KMS-11 (cell line): ENCODE results near the gene ABCG4.
"Not testable (repeated sequence)": the region's sequence is repeated elsewhere in the genome, so short reads cannot be mapped to it uniquely, and the experiment has no call there.

ENCODE experiments used
- H2AFZ ChIP-seq: fragments of 200-600 bp; sonication (generic); 2 replicates; pipeline ENCODE4 v1.6.1; 2016; ENCODE audit warnings: antibody characterized with exemption, mixed run types, low read depth
- H3K27ac ChIP-seq: fragments of 200-600 bp; sonication (generic); 2 replicates; pipeline ENCODE4 v1.6.1; 2016; ENCODE audit warnings: mild to moderate bottlenecking, mixed run types
- H3K27me3 ChIP-seq: fragments of 200-600 bp; sonication (generic); 2 replicates; pipeline ENCODE4 v1.6.1; 2017; ENCODE audit warnings: mild to moderate bottlenecking, low read depth, mixed run types, moderate library complexity; ENCODE audit not compliant: insufficient read depth
- H3K36me3 ChIP-seq: fragments of 200-600 bp; sonication (generic); 2 replicates; pipeline ENCODE4 v1.6.1; 2017; ENCODE audit warnings: mild to moderate bottlenecking, mixed run types; ENCODE audit not compliant: insufficient read depth
- H3K4me1 ChIP-seq: fragments of 200-600 bp; sonication (generic); 2 replicates; pipeline ENCODE4 v1.6.1; 2016; ENCODE audit warnings: mild to moderate bottlenecking, low read depth, mixed run types; ENCODE audit not compliant: poor library complexity, severe bottlenecking
- H3K4me2 ChIP-seq: fragments of 200-600 bp; sonication (generic); 2 replicates; pipeline ENCODE4 v1.7.0; 2016; ENCODE audit warnings: mild to moderate bottlenecking, mixed run types
- H3K4me3 ChIP-seq: fragments of 200-600 bp; sonication (generic); IDR thresholded peaks from 2 replicates; pipeline ENCODE4 v1.6.1; 2017; ENCODE audit warnings: low read depth, low read length, mixed read lengths; ENCODE audit not compliant: insufficient read depth
- H3K79me2 ChIP-seq: fragments of 200-600 bp; sonication (generic); 2 replicates; pipeline ENCODE4 v1.6.1; 2016; ENCODE audit warnings: low read depth, mixed run types; ENCODE audit not compliant: insufficient read depth
- H3K9ac ChIP-seq: fragments of 200-600 bp; sonication (generic); 2 replicates; pipeline ENCODE4 v1.6.1; 2016; ENCODE audit warnings: mild to moderate bottlenecking, mixed run types
- H4K20me1 ChIP-seq: fragments of 200-600 bp; sonication (generic); 2 replicates; pipeline ENCODE4 v1.6.1; 2016; ENCODE audit warnings: mild to moderate bottlenecking, mixed run types; ENCODE audit not compliant: insufficient read depth
- TF ChIP-seq, protein P1 (sequence below): fragments of 200-600 bp; sonication (generic); conservative IDR thresholded peaks from 2 replicates; pipeline ENCODE4 v1.6.1; 2017; ENCODE audit warnings: low read depth, mild to moderate bottlenecking, antibody characterized with exemption, low read length, moderate library complexity, mixed read lengths

Gene ABCG4

GRCh38 chr11:119190531-119190930 is 41.7 kb downstream of the ABCG4 start:
- TF ChIP-seq, protein P1, sequence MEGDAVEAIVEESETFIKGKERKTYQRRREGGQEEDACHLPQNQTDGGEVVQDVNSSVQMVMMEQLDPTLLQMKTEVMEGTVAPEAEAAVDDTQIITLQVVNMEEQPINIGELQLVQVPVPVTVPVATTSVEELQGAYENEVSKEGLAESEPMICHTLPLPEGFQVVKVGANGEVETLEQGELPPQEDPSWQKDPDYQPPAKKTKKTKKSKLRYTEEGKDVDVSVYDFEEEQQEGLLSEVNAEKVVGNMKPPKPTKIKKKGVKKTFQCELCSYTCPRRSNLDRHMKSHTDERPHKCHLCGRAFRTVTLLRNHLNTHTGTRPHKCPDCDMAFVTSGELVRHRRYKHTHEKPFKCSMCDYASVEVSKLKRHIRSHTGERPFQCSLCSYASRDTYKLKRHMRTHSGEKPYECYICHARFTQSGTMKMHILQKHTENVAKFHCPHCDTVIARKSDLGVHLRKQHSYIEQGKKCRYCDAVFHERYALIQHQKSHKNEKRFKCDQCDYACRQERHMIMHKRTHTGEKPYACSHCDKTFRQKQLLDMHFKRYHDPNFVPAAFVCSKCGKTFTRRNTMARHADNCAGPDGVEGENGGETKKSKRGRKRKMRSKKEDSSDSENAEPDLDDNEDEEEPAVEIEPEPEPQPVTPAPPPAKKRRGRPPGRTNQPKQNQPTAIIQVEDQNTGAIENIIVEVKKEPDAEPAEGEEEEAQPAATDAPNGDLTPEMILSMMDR = no peak
- no peaks in the 10 kb centered on the region for H3K4me1 ChIP-seq
- H3K4me3 ChIP-seq = no peak overlapping the region
- H3K27me3 ChIP-seq = peaks cover 3% of the 10 kb centered on the region; the same call in 1 of the 2 replicates
- no peak overlapping the region for H3K27ac ChIP-seq
- no peak overlapping the region for H3K9ac ChIP-seq
- H4K20me1 ChIP-seq = no peaks in the 10 kb centered on the region
- H2AFZ ChIP-seq = no peak overlapping the region
- H3K36me3 ChIP-seq = no peaks in the 10 kb centered on the region
- no peaks in the 10 kb centered on the region for H3K79me2 ChIP-seq
- H3K4me2 ChIP-seq = no peak overlapping the region

- H3K27ac ChIP-seq, H3K9ac ChIP-seq, H3K4me3 ChIP-seq, H3K79me2 ChIP-seq, H3K4me2 ChIP-seq, H2AFZ ChIP-seq, H4K20me1 ChIP-seq, H3K4me1 ChIP-seq, H3K36me3 ChIP-seq, H3K27me3 ChIP-seq: not testable (repeated sequence)
These were observed 42.4 kb downstream of the ABCG4 start for GRCh38 chr11:119191265-119191664.

DNA sequence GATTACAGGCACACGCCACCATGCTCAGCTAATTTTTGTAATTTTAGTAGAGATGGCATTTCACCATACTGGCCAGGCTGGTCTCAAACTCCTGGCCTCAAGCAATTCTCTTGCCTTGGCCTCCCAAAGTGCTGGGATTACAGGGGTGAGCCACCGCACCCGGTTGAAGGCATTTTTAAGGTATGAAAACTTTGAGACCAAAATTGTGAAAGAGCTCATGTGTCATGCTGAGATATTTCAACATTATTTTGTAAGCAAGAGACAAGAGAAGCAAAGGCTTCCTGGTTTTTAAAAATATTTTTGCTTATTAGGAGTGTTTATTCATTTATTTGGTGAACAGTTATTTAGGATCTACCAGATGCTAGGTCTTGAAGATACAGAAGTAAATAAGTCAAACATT is 43.3 kb downstream of the ABCG4 start:
- Histone ChIP-seq H3K4me1 (peaks cover 4% of the 10 kb centered on the region), H3K36me3 (no peaks in the 10 kb centered on the region), H4K20me1 (no peaks in the 10 kb centered on the region), H3K27me3 (no peaks in the 10 kb centered on the region), H3K79me2 (no peaks in the 10 kb centered on the region), H3K9ac (no peak overlapping the region), H3K4me3 (no peak overlapping the region), H3K27ac (no peak overlapping the region), H3K4me2 (no peak overlapping the region), H2AFZ (no peak overlapping the region)
- TF ChIP-seq, protein P1 = no peak

DNA sequence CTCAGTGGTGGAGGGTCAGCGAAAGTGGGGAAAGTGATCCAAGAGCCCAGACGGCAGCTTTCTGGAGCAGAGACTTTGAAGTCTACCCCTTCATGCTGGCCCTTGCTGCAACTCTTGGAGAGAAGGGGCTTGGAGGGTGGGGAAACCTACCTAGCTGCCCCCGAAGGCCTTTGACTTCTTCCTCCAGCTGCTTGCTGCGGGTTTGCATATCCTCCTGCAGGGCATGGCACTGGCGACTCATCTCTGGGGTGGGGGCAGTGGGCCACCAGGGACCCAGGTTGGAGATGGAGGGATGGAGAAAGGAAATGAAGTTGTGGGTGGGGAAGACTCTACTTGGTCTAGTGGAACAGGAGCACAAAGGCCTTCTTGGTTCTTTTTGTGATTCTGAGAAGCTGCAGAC is 44.1 kb downstream of the ABCG4 start:
- TF ChIP-seq, protein P1 = no peak
- H3K36me3 ChIP-seq = no peaks in the 10 kb centered on the region

GRCh38 chr11:119193626-119194025 is 44.8 kb downstream of the ABCG4 start:
- H3K9ac ChIP-seq = no peak overlapping the region
- TF ChIP-seq, protein P1 = no peak

More for the DNA sequence above, 44.1 kb downstream of the ABCG4 start:
- no peaks in the 10 kb centered on the region for H3K27me3 ChIP-seq
- no peak overlapping the region for H3K9ac ChIP-seq
- H3K4me3 ChIP-seq = no peak overlapping the region
- H3K27ac ChIP-seq = no peak overlapping the region
- H3K4me2 ChIP-seq = no peak overlapping the region
- H3K4me1 ChIP-seq = peaks cover 4% of the 10 kb centered on the region
- no peaks in the 10 kb centered on the region for H4K20me1 ChIP-seq
- no peaks in the 10 kb centered on the region for H3K79me2 ChIP-seq
- no peak overlapping the region for H2AFZ ChIP-seq

More at GRCh38 chr11:119193626-119194025, 44.8 kb downstream of the ABCG4 start:
- Histone ChIP-seq H3K4me3 (no peak overlapping the region), H3K27ac (no peak overlapping the region), H3K79me2 (no peaks in the 10 kb centered on the region), H3K4me1 (peaks cover 4% of the 10 kb centered on the region), H4K20me1 (no peaks in the 10 kb centered on the region), H3K4me2 (no peak overlapping the region), H3K27me3 (no peaks in the 10 kb centered on the region), H3K36me3 (no peaks in the 10 kb centered on the region), H2AFZ (no peak overlapping the region)
